NCI-H446 treated with DMSO at 0.1 percent for 48 hours (cell line): Measurements from ENCODE around the gene SCT.

Experiments
- DNase-seq: peaks from one replicate; lab custom pipeline; 2025; lab: John Stamatoyannopoulos, UW

The SCT gene

DNA sequence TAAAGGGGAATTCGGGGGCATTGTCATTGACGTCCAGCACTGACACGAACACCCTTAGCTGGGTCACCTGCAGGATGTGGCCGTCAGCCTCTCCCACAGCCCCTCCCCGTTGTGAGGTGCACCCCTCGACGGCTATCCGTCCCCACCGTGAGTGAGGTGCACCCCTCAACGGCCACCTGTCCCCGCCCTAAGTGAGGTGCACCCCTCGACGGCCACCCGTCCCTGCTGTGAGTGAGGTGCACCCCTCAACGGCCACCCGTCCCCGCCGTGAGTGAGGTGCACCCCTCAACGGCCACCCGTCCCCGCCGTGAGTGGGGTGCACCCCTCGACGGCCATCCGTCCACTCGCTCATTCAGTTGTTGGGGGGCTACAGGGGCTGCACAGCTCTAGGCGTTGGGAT, 5.1 kb downstream of the SCT start:
- DNase-seq, result no peak

GRCh38 chr11:620935-621814, 5.8 kb downstream of the SCT start:
- no peak for DNase-seq

DNA sequence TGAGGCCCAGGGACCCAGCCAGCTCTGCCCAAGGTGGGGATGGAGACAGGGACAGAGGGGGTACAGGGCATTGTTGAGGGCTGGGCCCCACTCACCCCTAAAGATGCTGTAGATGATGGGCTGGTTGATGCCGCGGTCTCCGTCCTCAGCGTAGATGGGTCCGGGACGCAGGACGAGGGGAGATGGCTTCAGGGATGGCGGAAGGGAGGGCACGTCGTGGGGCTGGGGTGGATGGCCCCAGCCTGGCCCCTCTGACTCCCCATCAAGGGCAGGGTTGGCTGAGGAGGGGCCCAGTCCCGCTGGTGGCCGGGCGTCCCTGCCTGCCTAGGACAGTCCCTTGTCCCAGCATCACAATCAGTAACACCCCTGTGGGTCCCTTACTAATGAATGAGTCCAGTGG, 6.8 kb downstream of the SCT start:
- no peak for DNase-seq

DNA sequence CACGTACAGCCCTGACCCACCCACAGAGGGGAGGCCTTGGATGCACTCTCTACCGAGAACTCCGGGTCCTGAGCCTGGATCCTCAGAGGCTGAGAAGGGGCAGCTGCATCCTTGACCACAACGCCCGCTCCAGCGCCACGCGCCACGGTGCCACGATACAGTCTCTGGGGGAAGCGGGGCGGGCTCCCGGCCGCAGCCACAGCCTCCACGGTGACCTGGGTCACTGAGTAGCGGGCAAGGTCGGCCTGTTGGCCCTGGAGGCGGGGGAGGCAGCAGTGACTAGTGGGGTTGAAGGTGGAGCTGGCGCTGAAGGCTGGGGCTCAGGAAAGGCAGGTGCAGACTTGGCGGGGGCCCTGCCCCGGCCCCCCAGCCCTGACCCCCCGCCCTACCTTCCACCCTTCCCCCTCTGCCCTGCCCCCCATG, 7.3 kb downstream of the SCT start:
- no peak for DNase-seq

- DNase-seq, result no peak
These were observed 7.9 kb downstream of the SCT start for GRCh38 chr11:618856-619627.

DNA sequence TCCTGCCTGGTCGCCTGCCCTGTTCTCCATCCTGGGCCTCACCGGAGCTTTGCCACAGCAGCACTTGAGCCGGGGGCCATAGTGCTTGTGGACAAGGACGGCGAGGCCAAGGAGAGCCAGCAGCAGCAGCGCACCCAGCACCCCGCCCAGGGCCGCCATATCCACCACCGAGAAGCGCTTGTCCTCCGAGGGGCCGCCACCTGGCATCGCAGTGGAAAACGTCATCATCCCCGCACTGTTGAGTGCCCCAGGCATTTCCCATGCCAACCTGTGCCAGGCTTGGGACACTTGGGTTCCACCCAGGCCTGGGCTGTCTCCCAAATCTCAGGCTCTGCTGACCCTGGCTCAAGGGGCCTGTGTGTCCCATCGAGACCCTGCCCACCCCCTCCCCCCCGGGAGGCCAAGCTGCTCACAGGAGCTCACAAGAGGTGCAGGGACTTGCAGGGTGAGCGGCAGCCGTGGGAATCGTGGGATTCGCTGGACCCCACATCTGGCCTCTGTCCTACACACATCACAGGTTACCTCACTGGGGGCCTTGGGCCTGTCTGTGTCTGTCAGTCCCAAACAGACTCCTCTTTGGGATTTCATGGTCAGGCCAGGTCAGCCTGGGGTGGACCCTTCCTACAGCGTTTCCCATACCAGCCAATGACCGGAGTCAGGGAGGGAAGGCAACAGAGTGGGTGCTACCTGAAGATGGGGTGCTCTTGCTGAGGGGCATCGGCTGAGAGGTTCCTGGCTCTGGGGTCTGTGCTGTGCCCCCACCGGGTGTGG, 8.9 kb downstream of the SCT start:
- no peak for DNase-seq

DNA sequence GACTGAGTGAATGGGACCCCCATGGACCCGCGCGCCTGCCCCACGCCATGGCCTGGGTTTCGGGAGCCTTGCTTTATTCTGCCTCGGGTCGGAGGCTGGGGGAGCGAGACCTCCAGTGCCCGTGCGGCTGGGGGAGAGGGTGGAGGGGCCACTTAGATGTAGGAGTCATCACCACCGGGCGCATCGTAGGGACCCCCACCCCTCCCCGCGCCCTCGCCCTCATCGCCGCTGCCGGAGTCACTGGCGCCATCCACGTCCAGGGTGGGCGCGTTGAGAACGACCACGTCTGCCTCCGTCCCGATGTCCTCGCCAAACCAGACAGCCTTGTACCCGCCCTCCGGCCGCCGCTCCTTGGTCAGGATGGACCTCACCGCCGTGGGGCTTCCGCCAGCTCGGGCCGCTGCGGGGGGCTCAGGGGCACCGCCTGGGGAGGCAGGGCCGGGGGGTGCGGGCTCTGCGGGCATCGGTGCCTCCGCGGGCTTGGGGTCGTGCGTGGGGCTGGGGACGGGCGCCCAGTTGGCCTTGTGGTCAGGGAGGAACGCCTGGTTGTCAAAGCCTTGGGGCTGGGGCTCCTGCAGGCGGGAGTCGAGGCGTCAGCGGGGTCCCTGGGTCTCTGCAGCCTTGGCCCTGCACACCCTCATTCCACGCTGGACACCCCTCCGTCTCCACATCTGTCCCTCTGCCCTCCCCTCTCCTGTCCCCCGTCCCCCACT, 9.6 kb downstream of the SCT start:
- no peak for DNase-seq

- DNase-seq, result no peak
These were observed 10.4 kb downstream of the SCT start for GRCh38 chr11:616320-617198.

GRCh38 chr11:615504-616319, 11.3 kb downstream of the SCT start, which contains the start of gene IRF7:
TSS of gene IRF7 (minus strand) at chr11:615950. CDS start at chr11:615364, 586 bp downstream.
- no peak for DNase-seq

GRCh38 chr11:614623-615503, 12.1 kb downstream of the SCT start:
- no peak for DNase-seq

DNA sequence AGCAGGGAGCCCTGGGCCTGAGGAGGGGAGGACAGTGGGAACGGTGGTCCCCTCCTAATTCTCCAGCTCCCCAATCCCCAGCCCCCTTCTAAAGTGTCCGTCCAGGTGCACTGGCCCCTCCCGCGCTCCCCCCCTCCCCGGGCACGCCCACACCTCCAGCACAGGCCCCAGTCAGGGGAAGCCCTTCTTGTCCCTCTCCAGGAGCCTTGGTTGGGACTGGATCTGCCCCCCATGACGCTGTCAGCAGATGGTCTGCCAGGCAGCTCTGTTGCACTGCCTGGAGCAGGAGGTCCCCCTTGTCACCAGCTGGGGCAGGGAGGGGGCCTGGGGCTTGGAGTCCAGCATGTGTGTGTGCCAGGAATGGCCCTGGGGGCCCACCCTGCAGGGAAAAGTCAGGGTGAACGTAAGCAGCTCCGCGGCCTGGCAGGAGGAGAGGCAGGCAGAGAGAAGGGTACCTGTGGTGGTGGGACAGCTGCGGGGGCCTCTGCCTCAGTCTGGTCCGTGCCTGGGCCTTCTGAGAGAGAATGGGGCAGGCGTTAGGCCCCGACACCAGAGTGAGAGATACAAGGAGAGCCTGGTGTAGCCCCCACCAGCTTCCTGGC, 12.9 kb downstream of the SCT start:
- no peak for DNase-seq

GRCh38 chr11:613369-613968, 13.5 kb downstream of the SCT start:
- no peak for DNase-seq

DNA sequence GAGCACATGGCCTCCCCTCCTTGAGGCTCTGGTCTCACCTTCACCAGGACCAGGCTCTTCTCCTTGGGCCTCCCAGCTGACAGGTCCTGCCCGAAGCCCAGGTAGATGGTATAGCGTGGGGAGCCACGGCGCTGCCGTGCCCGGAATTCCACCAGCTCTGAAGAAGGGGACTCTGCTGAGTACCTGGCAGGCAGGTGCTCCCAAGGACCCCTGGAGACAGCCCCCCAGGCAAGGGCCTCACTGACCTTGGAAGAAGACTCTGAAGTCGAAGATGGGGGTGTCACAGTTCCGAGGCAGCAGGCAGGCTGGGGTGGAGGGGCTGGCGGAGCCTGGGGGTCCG, 14.1 kb downstream of the SCT start:
- no peak for DNase-seq

GRCh38 chr11:612201-612960, 14.6 kb downstream of the SCT start:
- DNase-seq, result no peak

- DNase-seq, result no peak
These were observed 15.7 kb downstream of the SCT start for GRCh38 chr11:611001-611996.

DNA sequence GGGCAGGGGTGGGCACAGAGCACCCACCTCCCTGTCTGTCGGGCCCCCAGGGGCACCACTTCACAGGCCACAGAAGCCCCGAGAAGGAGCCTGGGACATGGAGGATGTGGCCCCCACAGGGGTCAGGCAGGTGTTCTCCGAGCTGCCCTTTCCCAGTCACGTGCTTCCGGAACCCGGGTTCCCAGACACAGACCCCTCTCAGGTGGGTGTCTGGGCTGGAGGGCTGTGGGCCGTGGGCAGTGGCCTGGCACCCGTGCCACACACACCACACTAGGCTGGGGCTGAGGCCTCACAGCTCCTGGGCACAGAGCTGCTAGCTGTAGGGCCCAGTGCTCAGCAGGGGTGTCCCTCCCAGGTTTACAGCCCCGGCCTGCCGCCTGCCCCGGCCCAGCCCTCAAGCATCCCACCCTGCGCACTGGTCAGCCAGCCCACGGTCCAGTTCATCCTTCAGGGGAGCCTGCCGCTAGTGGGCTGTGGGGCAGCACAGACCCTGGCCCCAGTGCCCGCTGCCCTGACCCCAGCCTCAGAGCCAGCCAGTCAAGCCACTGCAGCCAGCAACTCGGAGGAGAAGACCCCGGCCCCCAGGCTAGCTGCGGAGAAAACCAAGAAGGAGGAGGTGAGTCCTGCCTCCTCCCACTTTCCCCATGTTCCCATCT, 16.7 kb downstream of the SCT start:
- DNase-seq, result no peak
